ENCODE data around the gene EBP. TPM values are rescaled to one million over a fixed set of nuclear protein-coding genes. Genes with fewer than 3 reads are reported as not detected.

EBP gene
- total and polyA plus RNA-seq, 2 of the 8 experiments (the other 6 are each of a cell fraction or from before 2014, with no cell fraction given) = 143 to 286 TPM

GRCh38 chrX:48548871-48549270 is 27.3 kb downstream of the EBP start (continued):
- TF ChIP-seq E2F6 (IDR thresholded peaks at IDR 0.05) (no peak), HDAC2 (IDR thresholded peaks at IDR 0.05; ENCODE audit: borderline replicate concordance in 1 of 2, low read depth in 2 of 2, low read length in 2 of 2) (no peak), CHD7 (IDR thresholded peaks at IDR 0.05; ENCODE audit: insufficient replicate concordance, low read length) (no peak), CTBP2 (IDR thresholded peaks at IDR 0.05; ENCODE audit: borderline replicate concordance, insufficient read depth, insufficient read length, low read length) (no peak)
